Middle frontal gyrus (tissue), 1 donor: ENCODE measurements around the gene RNASET2.
"Not testable (repeated sequence)": the region's sequence is repeated elsewhere in the genome, so short reads cannot be mapped to it uniquely, and the experiment has no call there.

ENCODE experiments used
- DNase-seq: peaks from one replicate; pipeline ENCODE4 v3.0.0-alpha.2; 2015; ENCODE audit warnings: low spot score; ENCODE audit errors: extremely low spot score

Gene RNASET2

GRCh38 chr6:166903500-166903899, 52.9 kb downstream of the RNASET2 start:
- no peak for DNase-seq

GRCh38 chr6:166903027-166903426, 53.3 kb downstream of the RNASET2 start:
- no peak for DNase-seq

GRCh38 chr6:166902211-166902755, 54.1 kb downstream of the RNASET2 start:
- DNase-seq, result no peak

- DNase-seq, result no peak
These were observed 54.7 kb downstream of the RNASET2 start for GRCh38 chr6:166901626-166902025.

- DNase-seq, result no peak
These were observed 55.3 kb downstream of the RNASET2 start for GRCh38 chr6:166900956-166901607.

- no peak for DNase-seq
These were observed 56.1 kb downstream of the RNASET2 start for GRCh38 chr6:166900130-166900708.

GRCh38 chr6:166898910-166899309, 57.4 kb downstream of the RNASET2 start:
- DNase-seq, result no peak

- DNase-seq, result not testable (repeated sequence)
These were observed 61.7 kb downstream of the RNASET2 start for GRCh38 chr6:166894614-166895013.

GRCh38 chr6:166892472-166892871, 63.9 kb downstream of the RNASET2 start:
- not testable (repeated sequence) for DNase-seq

GRCh38 chr6:166886773-166887172, 69.6 kb downstream of the RNASET2 start:
- not testable (repeated sequence) for DNase-seq

GRCh38 chr6:166884958-166885357, 71.4 kb downstream of the RNASET2 start:
- DNase-seq, result not testable (repeated sequence)

GRCh38 chr6:166879594-166879993, 76.8 kb downstream of the RNASET2 start:
- DNase-seq, result no peak
